Retinal pigment epithelial cell (primary cell): ENCODE results near the gene CRYAB.

Experiments
- DNase-seq: peaks from one replicate; pipeline ENCODE4 v3.0.0-alpha.2; 2010; ENCODE audit warnings: low read depth
- H3K4me3 ChIP-seq: 2 replicates; pipeline ENCODE4 v1.5.1; 2011; ENCODE audit warnings: mild to moderate bottlenecking, low read length, control low read depth, moderate library complexity
- CTCF ChIP-seq: conservative IDR thresholded peaks from 2 replicates; pipeline ENCODE4 v1.5.1; 2011; ENCODE audit warnings: low read depth, low read length, control low read depth, inconsistent platforms

Gene CRYAB

GRCh38 chr11:111923951-111924350, 12.4 kb upstream of the CRYAB start:
- no peak overlapping the region for H3K4me3 ChIP-seq
- TF ChIP-seq CTCF, result no peak
- no peak for DNase-seq

GRCh38 chr11:111923351-111923788, 11.8 kb upstream of the CRYAB start:
- TF ChIP-seq CTCF, result no peak
- no peak for DNase-seq
- no peak overlapping the region for H3K4me3 ChIP-seq

DNA sequence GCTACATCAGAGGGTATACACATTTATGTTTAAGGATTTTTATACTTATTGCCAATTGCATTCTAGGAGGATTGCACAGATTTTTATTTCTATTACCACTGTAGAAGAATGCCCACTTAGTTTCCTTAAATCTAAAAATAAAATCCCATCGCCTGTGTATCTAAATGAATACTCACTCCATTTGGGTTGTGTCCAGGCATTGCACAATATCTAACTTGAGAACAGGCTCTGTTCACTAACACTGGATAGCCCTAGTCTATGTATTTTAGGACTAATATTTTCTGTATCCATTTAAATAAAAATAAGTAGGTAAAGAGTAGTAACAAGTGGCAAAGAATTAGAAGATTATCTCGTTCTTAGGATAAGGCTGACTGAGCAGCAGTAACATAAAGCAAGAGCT, 11.2 kb upstream of the CRYAB start:
- TF ChIP-seq CTCF, result no peak
- DNase-seq, result no peak
- H3K4me3 ChIP-seq, result no peak overlapping the region

- H3K4me3 ChIP-seq, result no peak overlapping the region
- TF ChIP-seq CTCF, result no peak
- DNase-seq, result no peak
These were observed 10.1 kb upstream of the CRYAB start for GRCh38 chr11:111921541-111922230.

GRCh38 chr11:111920908-111921307, 9.3 kb upstream of the CRYAB start:
- DNase-seq, result no peak
- no peak overlapping the region for H3K4me3 ChIP-seq
- no peak for TF ChIP-seq CTCF

- TF ChIP-seq CTCF, result no peak
- H3K4me3 ChIP-seq, result no peak within 1 kb of the TSS
- DNase-seq, result no peak
These were observed 7.1 kb upstream of the CRYAB start, which contains the start of gene C11orf52 for GRCh38 chr11:111918390-111919256. TSS of gene C11orf52 (plus strand) at chr11:111918913. CDS start at chr11:111918973, 60 bp downstream.

DNA sequence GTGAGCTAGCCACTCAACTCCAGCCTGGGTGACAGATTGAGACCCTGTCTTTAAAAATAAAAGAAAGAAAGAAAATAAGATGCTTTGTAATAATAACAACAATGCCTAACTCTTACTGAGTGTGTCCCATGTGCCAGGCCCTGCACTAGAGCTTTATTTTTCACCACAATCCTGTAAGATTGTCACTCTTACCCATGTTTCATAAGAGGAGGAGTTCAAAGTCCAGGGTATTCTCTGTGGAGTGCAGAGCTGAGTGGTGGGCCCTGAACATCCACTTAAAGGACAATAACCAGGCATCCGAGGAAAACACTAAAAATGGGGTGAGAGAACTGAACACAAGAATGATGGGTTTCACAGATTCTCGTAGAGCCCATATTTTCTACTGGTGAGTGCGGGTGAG, 6.2 kb upstream of the CRYAB start:
- H3K4me3 ChIP-seq, result no peak overlapping the region
- no peak for TF ChIP-seq CTCF
- DNase-seq, result no peak
